ENCODE measurements around the gene JADE1.

JADE1 gene

GRCh38 chr4:128879283-128879682, 69.8 kb downstream of the JADE1 start:
- no peak for DNase-seq

GRCh38 chr4:128879971-128880370, 70.5 kb downstream of the JADE1 start:
- no peak for DNase-seq

- no peak for DNase-seq
Observed at GRCh38 chr4:128880662-128881061, 71.2 kb downstream of the JADE1 start.

GRCh38 chr4:128904821-128905220, 95.3 kb downstream of the JADE1 start:
- DNase-seq, result no peak

- DNase-seq, result no peak
Observed at GRCh38 chr4:128906581-128906980, 97.1 kb downstream of the JADE1 start.

GRCh38 chr4:128907981-128908380, 98.5 kb downstream of the JADE1 start:
- DNase-seq, result no peak

GRCh38 chr4:128908735-128909134, 99.2 kb downstream of the JADE1 start:
- DNase-seq, result no peak

GRCh38 chr4:128913228-128913627, 103.7 kb downstream of the JADE1 start:
- DNase-seq, result no peak

- no peak for DNase-seq
Observed at GRCh38 chr4:128915544-128915943, 106.0 kb downstream of the JADE1 start.

GRCh38 chr4:128916832-128917231, 107.3 kb downstream of the JADE1 start:
- no peak for DNase-seq

- DNase-seq, result no peak
Observed at GRCh38 chr4:128917781-128918180, 108.3 kb downstream of the JADE1 start.

- no peak for DNase-seq
Observed at GRCh38 chr4:128921954-128922353, 112.5 kb downstream of the JADE1 start.

All from DMS153 (cell line).